HG03095 (cell line): ENCODE measurements around the gene ATF7IP2.

Experiments used
- ATAC-seq: cut with Tn5 transposase; IDR thresholded peaks from one replicate; pipeline ENCODE4 v1.9.1; 2021; ENCODE audit warnings: moderate library complexity; ENCODE audit not compliant: unreplicated experiment

ATF7IP2 gene

GRCh38 chr16:10509534-10510025 is 123.7 kb downstream of the ATF7IP2 start:
- peak; percentile 85 for ATAC-seq

GRCh38 chr16:10510279-10510678 is 124.4 kb downstream of the ATF7IP2 start:
- ATAC-seq: no peak

- ATAC-seq: no peak
Observed at GRCh38 chr16:10511829-10512228, 126.0 kb downstream of the ATF7IP2 start.

GRCh38 chr16:10514369-10515055 is 128.7 kb downstream of the ATF7IP2 start:
- no peak for ATAC-seq

GRCh38 chr16:10517868-10518267 is 132.0 kb downstream of the ATF7IP2 start:
- ATAC-seq: no peak

- no peak for ATAC-seq
Observed at GRCh38 chr16:10518479-10519041, 132.7 kb downstream of the ATF7IP2 start.

GRCh38 chr16:10519297-10519696 is 133.4 kb downstream of the ATF7IP2 start:
- ATAC-seq: no peak

GRCh38 chr16:10519929-10520868 is 134.3 kb downstream of the ATF7IP2 start:
- no peak for ATAC-seq

GRCh38 chr16:10520869-10521578 is 135.2 kb downstream of the ATF7IP2 start:
- ATAC-seq: no peak

GRCh38 chr16:10521681-10522274 is 135.9 kb downstream of the ATF7IP2 start:
- ATAC-seq: no peak

GRCh38 chr16:10522966-10523365 is 137.1 kb downstream of the ATF7IP2 start:
- no peak for ATAC-seq

GRCh38 chr16:10525214-10525825 is 139.5 kb downstream of the ATF7IP2 start:
- ATAC-seq: no peak

GRCh38 chr16:10526962-10527361 is 141.1 kb downstream of the ATF7IP2 start:
- ATAC-seq: no peak

GRCh38 chr16:10528635-10529034 is 142.8 kb downstream of the ATF7IP2 start:
- no peak for ATAC-seq

- ATAC-seq: no peak
Observed at GRCh38 chr16:10529895-10530669, 144.2 kb downstream of the ATF7IP2 start.

- no peak for ATAC-seq
Observed at GRCh38 chr16:10530685-10531084, 144.8 kb downstream of the ATF7IP2 start.

- no peak for ATAC-seq
Observed at GRCh38 chr16:10531582-10531981, 145.7 kb downstream of the ATF7IP2 start.
